ENCODE results near the gene GPR15.

The GPR15 gene

GRCh38 chr3:98530676-98531075, 1.1 kb upstream of the GPR15 start:
- DNase-seq (ENCODE audit: low spot score), result no peak

GRCh38 chr3:98532275-98532637, 478 bp downstream of the GPR15 start:
- no peak for DNase-seq (ENCODE audit: low spot score)

- DNase-seq (ENCODE audit: low spot score), result no peak
Measured at GRCh38 chr3:98532709-98533571, 1.2 kb downstream of the GPR15 start.

- DNase-seq (ENCODE audit: low spot score), result no peak
Measured at GRCh38 chr3:98534168-98534567, 2.4 kb downstream of the GPR15 start.

- DNase-seq (ENCODE audit: low spot score), result no peak
Measured at GRCh38 chr3:98534734-98535133, 3.0 kb downstream of the GPR15 start.

- no peak for DNase-seq (ENCODE audit: low spot score)
Measured at GRCh38 chr3:98536456-98537017, 4.8 kb downstream of the GPR15 start.

GRCh38 chr3:98540346-98540745, 8.6 kb downstream of the GPR15 start:
- no peak for DNase-seq (ENCODE audit: low spot score)

GRCh38 chr3:98541695-98542094, 9.9 kb downstream of the GPR15 start:
- no peak for DNase-seq (ENCODE audit: low spot score)

GRCh38 chr3:98542623-98543022, 10.8 kb downstream of the GPR15 start:
- DNase-seq (ENCODE audit: low spot score), result no peak

- no peak for DNase-seq (ENCODE audit: low spot score)
Measured at GRCh38 chr3:98545940-98546339, 14.2 kb downstream of the GPR15 start.

GRCh38 chr3:98548544-98548943, 16.8 kb downstream of the GPR15 start:
- DNase-seq (ENCODE audit: low spot score), result no peak

GRCh38 chr3:98550833-98551232, 19.1 kb downstream of the GPR15 start:
- no peak for DNase-seq (ENCODE audit: low spot score)

- no peak for DNase-seq (ENCODE audit: low spot score)
Measured at GRCh38 chr3:98551236-98551635, 19.5 kb downstream of the GPR15 start.

GRCh38 chr3:98551754-98552153, 20.0 kb downstream of the GPR15 start:
- no peak for DNase-seq (ENCODE audit: low spot score)

GRCh38 chr3:98552232-98553020, 20.6 kb downstream of the GPR15 start:
- DNase-seq (ENCODE audit: low spot score), result no peak

- no peak for DNase-seq (ENCODE audit: low spot score)
Measured at GRCh38 chr3:98553021-98553563, 21.3 kb downstream of the GPR15 start.

- DNase-seq (ENCODE audit: low spot score), result no peak
Measured at GRCh38 chr3:98553753-98554152, 22.0 kb downstream of the GPR15 start.

GRCh38 chr3:98554580-98554979, 22.8 kb downstream of the GPR15 start:
- no peak for DNase-seq (ENCODE audit: low spot score)

GRCh38 chr3:98555025-98555379, 23.2 kb downstream of the GPR15 start:
- no peak for DNase-seq (ENCODE audit: low spot score)

- no peak for DNase-seq (ENCODE audit: low spot score)
Measured at GRCh38 chr3:98556164-98557130, 24.7 kb downstream of the GPR15 start.

- DNase-seq (ENCODE audit: low spot score), result no peak
Measured at GRCh38 chr3:98557324-98558010, 25.7 kb downstream of the GPR15 start.
